Hippocampal formation (tissue), 2 donors: ENCODE data around the gene F2RL1.
"Not testable (repeated sequence)": the region's sequence is repeated elsewhere in the genome, so short reads cannot be mapped to it uniquely, and the experiment has no call there.

Source experiments
- DNase-seq, 2 donors: peaks; one replicate each; lab custom pipeline; 2025; lab: John Stamatoyannopoulos, UW

F2RL1 gene, protein sequence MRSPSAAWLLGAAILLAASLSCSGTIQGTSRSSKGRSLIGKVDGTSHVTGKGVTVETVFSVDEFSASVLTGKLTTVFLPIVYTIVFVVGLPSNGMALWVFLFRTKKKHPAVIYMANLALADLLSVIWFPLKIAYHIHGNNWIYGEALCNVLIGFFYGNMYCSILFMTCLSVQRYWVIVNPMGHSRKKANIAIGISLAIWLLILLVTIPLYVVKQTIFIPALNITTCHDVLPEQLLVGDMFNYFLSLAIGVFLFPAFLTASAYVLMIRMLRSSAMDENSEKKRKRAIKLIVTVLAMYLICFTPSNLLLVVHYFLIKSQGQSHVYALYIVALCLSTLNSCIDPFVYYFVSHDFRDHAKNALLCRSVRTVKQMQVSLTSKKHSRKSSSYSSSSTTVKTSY

DNA sequence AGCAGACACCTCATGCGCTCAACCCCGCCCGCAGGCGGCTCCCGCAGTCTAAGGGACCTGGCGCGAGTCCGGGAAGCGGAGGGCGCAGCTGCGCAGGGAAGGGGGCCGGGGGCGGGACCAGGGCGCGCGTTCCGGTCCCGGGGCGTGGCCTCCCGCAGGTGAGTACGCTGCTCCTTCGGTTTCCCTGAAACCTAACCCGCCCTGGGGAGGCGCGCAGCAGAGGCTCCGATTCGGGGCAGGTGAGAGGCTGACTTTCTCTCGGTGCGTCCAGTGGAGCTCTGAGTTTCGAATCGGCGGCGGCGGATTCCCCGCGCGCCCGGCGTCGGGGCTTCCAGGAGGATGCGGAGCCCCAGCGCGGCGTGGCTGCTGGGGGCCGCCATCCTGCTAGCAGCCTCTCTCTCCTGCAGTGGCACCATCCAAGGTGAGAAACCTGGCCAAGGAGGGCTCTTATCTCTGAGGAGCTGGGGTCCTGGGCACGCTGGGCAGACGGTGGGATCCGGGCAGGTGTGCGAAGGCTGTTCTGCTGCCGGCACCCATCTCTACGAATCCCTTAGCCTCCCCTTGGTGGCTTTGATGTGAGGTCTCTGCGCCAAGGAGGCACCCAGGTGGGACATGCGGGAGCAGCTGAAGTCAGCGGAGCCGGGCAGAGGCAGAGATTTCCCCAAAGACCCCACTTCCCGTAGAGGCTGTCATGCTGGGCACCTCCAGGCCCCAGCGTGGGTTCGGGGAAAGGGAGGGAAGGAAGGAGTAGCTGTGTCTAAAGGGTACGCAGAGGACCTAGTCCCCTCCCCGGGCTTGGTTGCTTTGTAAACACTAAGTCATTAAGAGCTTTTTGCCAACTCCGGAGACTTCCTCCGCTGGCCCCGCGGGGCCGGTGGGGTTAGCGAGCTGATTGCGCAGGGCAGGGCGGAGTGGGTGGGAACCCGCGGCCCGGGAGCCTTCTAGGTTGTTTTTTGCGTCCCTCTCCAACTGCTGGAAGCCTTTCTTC lies at the start of gene F2RL1:
Gene F2RL1, plus strand, starts transcription at position 187 of the 988 bp plus-strand sequence. Its CDS starts 153 bp downstream, at position 340.
- DNase-seq = peak in 1 of 2 donors; percentile 19

DNA sequence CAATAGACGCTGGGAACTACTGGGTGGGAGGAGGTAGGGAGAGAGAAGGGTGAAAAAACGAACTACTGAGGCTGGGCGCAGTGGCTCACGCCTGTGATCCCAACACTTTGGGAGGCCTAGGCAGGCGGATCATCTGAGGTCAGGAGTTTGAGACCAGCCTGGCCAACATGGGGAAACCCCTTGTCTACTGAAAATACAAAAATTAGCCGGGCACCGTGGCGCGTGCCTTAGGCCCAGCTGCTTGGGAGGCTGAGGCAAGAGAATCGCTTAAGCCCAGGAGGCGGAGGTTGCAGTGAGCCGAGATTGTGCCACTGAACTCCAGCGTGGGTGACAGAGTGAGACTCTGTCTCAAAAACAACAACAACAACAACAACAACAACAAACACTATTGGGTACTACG lies 47.8 kb upstream of the F2RL1 start:
- not testable (repeated sequence) for DNase-seq

DNA sequence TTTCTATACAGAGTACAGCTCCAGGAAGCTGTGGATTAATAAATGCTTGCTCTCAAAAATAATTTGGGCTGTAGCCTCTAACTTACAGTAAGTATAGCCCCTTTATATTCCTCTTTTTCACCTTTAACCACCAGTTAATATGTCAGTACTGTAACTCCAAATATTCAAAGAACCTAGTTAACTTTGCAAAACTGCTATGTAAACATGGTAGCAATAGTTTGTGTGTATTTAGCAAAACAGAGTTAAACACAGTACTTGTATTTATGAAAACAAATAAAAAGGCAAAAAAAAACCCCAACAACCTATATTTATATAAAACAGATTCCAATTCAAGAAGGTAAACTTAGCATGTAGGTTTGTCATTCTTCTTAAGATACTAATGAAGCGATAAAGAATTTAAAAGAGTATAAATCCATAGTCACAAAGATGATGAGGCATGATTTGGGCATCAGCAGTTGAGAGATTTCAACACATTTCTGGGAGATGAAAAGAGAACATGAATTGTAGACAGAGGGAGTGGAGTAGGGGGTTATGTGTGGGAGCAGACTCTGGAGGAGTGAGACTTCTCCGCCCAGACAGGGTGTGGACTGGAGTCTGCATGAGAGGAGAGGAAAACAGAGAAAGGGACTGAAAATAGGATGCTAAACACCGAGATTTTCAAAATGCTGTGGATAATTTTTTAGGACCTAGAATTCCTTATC lies 47.0 kb upstream of the F2RL1 start:
- no peak for DNase-seq

DNA sequence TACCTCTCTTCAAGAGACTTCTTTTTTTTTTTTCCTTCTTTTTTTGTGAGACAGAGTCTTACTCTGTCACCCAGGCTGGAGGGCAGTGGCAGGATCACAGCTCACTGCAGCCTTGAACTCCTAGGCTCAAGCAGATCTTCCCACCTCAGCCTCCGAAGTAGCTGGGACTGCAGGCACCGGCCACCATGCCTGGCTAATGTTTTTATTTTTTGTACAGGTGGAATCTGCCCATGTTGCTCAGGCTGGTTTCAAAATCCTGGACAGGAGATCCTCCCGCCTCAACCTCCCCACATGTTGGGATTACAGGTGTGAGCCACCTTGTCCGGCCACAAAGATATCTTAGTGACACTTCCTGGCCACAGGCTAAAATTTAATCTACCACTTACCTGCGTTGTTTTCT lies 42.9 kb upstream of the F2RL1 start:
- DNase-seq = no peak

DNA sequence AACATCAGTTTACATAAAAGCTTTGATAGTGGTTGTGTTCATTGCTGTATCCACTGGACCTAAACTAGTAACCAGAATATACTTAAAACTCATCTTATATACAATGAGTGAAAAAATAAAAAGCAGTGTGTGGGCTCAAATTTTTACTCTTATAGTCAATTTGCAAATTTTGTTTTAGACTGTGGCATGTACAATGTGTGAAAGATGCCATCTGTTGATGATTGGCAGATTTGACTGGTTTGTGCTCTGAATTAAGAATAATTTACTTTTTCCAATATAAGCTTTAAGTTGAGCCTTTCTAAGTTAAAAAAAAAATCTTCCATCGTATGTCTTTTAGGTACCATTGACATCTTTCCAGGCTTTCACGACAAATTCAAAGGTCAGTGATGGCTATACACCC lies 42.4 kb upstream of the F2RL1 start:
- no peak for DNase-seq

DNA sequence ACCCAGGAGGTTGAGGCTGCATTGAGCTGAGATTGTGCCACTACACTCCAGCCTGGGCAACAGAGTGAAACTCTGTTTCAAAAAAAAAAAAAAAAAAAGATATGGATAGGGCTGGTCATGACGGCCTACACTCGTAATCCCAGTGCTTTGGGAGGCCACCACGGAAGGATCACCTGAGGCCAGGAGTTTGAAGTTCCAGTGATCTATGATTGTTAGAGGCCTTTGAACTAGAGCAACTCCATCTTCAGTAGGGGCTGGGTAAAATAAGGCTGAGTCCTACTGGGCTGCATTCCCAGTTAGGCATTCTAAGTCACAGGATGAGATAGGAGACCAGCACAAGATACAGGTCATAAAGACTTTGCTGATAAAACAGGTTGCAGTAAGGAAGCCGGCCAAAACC lies 38.2 kb upstream of the F2RL1 start:
- not testable (repeated sequence) for DNase-seq

DNA sequence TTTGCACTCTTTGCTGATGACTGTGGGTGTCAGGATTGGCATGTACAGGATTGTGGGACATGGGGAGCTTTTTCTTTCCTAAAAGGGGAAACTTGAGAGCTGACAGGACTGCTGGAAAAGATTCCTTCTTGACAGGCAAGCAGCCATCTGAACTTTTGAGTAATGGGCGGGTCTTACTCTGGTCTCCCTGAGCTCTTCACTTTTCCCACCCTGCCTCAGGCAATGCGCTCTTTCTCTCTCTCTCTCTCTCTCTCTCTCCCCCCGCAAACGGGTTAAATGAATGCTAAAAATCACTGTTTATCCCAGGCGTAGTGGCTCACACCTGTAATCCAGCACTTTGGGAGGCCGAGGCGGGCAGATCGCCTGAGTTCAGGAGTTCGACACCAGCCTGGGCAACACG lies 37.1 kb upstream of the F2RL1 start:
- DNase-seq = no peak

DNA sequence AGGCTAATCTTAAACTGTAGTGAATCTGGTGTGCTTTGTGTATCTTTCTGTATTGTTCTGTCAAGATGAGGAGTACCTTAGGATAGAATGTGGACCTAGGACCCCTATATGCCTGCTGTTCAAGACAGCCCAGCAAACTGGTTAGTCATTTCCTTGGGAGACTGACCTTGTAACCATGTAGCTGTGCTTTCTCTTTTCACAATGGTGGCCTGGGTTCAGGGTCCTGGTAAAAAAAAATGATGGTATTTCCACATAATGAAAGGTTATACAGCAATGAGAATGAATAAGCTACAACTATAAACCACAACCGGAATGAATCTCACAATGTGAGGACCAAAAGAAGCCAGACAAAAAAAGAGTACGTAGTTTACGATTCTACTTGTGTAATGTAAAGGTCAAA lies 36.4 kb upstream of the F2RL1 start:
- no peak for DNase-seq

DNA sequence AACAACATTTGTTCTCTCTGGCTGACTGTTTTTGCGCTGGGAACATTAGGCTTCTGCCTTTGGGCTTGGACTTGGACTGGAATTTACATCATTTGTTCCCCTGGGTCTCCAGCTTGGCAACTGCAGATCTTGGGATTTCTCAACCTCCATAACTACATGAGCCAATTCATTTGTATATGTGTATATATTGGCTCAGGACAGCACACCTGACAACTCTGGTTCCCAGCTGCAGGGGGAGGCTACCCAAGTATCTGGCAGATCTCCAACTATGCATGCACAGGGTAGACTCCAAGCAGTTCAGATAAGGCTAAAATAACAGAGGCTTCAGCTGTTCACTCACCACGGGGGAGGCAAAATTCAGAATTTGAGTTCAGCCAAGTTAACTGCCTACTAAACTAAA lies 31.6 kb upstream of the F2RL1 start:
- no peak for DNase-seq

DNA sequence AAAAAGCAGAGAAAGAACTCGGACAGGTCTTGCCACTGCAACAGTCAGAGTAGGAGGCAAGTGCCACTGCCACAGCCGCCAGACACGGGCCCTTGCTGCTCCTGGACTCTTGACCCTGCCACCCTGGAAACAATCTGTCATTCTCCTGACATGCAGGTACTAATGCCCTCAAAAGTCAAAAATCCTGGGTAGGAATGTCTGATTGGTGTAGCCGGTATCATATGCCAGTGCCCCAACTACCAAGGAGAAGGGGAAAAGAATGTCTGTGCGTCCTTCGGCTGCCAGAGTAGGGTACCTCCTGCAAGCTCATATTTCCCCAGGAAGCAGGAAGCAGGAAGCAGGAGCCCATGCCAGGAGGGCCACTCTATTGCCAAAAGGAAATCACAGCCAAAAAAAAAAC lies 30.5 kb upstream of the F2RL1 start:
- DNase-seq = no peak

DNA sequence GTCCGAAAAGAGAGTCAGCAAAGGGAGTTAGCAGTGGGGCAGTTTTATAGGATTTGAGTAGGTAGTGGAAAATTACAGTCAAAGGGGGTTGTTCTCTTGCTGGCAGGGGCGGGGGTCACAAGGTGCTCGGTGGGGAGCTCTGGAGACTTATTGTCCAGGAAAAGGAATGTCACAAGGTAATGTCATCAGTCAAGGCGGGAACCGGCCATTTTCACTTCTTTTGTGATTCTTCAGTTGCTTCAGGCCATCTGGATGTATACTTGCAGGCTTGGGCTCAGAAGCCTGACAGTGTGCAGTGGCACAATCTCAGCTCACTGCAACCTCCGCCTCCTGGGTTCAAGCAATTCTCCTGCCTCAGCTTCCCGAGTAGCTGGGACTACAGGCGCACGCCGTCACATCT lies 29.6 kb upstream of the F2RL1 start:
- DNase-seq = not testable (repeated sequence)

DNA sequence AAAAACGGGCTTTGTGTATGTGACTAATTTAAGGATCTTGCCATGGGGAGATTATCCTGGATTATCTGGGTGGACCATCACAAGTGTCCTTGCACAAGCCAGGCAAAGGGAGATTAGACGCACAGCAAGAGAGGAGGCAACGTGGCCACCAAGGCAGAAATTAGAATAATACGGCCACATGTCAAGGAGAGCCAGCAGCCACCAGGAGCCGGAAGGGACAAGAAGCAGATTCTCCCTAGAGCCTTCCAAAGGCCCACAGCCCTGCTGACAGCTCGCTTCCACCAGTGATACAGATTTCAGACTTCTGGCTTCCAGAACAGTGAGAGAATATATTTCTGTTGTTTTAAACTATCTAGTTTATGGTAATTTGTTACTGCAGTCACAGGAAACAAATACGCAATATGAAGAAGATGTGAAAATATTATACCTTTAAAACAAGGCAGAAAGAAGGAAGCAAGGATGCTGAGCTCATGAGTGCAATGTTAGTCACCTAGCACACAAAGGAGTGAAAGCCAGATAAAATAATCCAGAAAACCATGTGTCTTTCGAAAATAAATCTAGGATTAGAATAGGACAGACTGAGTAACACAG lies 28.7 kb upstream of the F2RL1 start:
- no peak for DNase-seq

DNA sequence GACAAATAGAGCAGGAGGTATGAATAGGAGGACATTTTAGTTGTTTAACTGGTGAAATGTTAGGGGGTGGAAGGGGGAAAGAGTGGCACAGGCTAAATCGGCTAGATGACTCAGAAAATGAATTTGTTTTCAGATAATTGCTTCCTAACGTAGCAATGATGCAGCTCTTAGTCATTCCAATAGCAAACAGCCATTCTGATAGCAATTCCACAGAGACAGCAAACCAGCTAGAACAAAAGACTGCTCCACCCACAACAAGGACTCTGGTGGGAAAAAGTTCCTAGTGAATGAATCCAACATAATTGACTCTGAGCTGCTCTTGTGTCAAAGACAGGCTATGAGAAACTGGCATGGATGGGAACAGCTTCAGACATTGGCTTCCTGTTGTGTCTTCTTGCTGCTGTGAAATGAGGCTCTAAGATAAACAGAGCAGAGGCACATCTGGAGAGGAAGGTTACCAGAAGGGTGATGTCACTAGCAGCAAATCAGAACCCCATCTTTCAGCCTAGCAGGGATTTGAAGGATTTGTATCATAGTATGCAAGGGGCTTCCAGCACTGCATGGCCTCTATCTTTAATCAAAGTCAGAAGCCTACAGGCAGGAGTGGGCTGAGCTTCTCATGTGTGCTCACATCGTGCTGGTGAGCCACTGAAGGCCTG lies 28.1 kb upstream of the F2RL1 start:
- no peak for DNase-seq

DNA sequence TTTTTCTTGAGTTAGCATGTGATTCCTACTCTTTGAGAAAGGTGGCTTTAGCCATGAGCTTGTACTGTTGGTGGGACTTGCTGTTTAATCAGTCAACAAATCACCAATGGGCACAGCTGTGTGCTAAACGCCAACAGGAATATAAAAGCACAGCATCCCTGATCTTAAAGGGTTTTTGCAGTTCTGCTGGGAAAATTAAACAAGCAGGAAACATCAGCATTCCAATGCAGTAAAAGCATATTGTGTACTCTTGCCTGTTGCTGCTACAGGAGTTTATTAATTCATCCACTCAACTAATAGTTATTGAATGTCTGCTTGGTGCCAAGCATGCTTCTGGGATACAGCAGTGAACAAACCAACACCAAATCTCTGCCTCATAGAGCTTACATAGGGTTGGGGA lies 27.4 kb upstream of the F2RL1 start:
- no peak for DNase-seq

DNA sequence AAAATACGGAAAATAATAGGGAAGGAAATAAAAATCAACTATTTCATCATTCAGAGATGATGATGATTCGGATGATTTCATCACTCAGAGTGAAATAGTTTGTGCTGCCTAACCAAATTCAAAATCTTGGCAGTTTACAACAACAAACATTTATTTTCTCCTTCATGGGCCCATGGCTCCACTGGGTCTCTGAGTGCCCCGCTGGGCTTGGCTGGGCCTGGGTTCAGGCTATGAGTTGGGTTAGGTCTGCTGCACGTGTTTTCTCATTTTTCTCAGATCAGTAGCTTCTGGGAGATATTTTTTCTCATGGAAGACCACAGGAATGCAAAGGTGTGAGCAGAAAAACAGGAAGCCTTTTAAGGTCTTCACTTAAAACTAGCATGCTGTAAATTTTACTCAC lies 24.0 kb upstream of the F2RL1 start:
- DNase-seq = no peak

DNA sequence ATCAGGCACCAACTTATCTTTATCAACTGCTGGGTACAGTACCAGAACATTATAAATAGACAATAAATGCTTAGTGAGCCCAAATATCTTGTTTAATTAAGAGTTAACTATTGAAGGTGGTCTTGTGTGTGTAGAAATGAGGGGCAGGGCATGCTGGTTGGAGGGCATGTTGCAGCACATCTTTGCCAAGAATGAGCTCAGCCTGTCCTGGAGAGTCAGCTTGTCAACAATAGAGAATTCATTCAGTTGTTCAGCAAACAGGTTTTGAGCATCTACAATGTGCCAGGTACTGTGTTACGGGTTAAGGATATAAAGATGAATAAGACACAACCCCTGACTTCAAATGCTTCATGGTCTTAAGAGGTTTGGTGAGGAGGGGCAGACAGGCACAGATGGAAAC lies 19.2 kb upstream of the F2RL1 start:
- no peak for DNase-seq

DNA sequence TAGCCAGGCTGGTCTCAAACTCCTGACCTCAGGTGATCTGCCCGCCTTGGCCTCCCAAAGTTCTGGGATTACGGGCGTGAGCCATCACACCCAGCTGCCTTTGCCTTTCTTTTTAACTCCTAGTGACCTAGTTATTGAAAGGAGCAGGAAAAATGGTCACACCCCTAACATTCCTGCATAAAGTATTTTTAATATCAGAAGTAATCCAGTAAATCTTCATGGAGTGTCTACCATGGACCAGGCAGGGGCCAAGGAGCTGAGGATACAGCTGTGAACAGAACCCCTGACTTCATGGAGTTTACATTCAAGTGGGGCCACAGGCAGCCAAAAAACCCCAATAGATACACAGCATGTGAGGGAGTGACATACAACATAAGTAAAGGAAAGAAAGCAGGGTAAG lies 18.3 kb upstream of the F2RL1 start:
- no peak for DNase-seq

DNA sequence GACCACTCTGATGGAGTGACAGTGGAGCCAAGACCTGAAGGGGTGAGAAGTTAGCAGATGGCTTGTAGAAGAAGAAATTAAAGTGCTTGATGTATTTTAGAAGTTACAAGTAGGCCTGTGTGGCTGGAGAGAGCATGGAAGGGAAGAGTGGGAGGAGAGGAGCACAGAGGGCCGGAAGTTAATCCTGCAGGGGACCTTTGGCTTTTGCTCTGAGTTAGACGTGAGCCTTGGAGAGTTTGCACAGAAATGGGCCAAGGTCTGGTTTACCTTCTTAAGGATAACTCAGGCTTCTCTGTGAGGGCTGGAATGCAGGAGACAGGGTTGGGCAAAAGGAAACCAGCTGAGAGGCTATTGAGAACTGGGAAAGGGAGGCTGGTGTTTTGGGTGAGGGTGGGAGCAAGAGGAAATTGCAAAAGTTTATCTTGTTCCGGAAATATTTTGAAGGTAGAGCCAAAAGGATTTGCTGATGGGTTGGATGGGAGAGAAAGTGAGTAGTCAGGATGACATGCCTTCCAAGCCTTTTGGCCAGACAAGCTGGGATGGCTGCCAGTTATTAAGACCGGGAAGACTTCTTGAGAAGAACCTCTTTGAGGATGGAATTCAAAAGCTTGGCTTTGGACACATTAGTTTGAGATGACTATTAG lies 17.5 kb upstream of the F2RL1 start:
- DNase-seq = no peak

DNA sequence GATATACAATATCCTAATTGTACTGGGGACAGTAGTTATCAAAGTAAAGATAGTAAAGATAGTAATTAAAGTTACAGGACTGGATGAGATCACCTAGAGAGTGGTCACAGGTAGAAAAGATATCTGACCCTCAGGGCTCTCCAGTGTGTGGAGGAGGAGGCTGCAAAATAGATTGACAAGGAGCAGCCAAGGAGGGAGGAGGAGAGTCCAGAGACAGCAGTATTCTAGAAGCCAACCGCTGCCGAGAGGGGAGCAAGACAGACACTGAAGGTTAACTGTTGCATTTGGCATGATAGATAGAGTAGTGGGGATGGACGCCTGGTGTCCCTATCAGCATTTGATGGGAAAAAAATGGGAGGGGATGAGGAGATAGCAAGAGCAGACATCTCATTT lies 17.0 kb upstream of the F2RL1 start:
- DNase-seq = no peak

DNA sequence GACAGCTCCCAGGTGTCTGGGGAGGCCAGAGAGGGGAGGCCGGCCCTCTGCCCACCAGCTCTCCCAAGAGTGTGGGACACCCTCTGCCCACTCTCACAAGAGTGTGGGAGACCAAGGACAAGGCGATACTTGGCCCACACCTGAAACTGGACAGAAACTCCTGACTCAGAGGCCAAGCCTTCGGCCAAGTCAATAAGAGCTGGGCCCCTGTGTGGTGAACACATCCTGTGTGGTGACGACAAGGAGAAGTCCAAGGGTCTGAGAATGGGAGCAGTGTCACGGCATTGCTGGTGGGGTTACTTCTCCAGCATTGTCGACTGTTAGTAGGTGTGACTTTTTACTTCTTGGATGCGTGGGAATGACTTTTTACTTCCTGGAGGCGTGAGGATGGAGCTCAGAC lies 14.6 kb upstream of the F2RL1 start:
- no peak for DNase-seq
